Activated T-helper 1 cell treated with anti-CD3 and anti-CD28 coated beads, Interleukin-12 subunit alpha, Interleukin-12 subunit beta, Interleukin-2, Interleukin-4 antibody, amounts not matched to agents 30 ng/mL and 10 ng/mL and 1 ng/mL, durations not matched to agents 14 hours and 24 hours and 36 hours (primary cell): Measurements from ENCODE around the gene ASAP3. TPM values are rescaled to one million over a fixed set of nuclear protein-coding genes. Genes with fewer than 3 reads are reported as not detected.

Experiments
- DNase-seq: peaks from one replicate; pipeline ENCODE4 v3.0.0; 2021; ENCODE audit warnings: low spot score
- H3K27ac Mint-ChIP-seq: one replicate; pipeline ENCODE4 v1.8.0; 2021; ENCODE audit warnings: mild to moderate bottlenecking, mixed read lengths
- H3K27me3 Mint-ChIP-seq: one replicate; pipeline ENCODE4 v1.8.0; 2022; ENCODE audit warnings: mild to moderate bottlenecking, moderate library complexity, mixed read lengths; ENCODE audit not compliant: insufficient read depth
- H3K36me3 Mint-ChIP-seq: one replicate; pipeline ENCODE4 v1.8.0; 2021; ENCODE audit warnings: low read depth, mixed read lengths
- H3K4me1 Mint-ChIP-seq: one replicate; pipeline ENCODE4 v1.8.0; 2021; ENCODE audit warnings: low read depth, mixed read lengths
- H3K4me3 Mint-ChIP-seq: one replicate; pipeline ENCODE4 v1.8.0; 2021; ENCODE audit warnings: mild to moderate bottlenecking, moderate library complexity, mixed read lengths
- H3K9me3 Mint-ChIP-seq: one replicate; pipeline ENCODE4 v1.8.0; 2021; ENCODE audit warnings: mixed read lengths
- intact Hi-C: fragments of 100-400 bp; cut with micrococcal nuclease; formaldehyde crosslinking; loops from one replicate; pipeline ENCODE4 v1.15.1; 2024
- total RNA-seq: library from RNA; stranded (reverse); gene quantifications from 2 replicates; pipeline ENCODE4 v1.2.3, GENCODE V29; 2022

The ASAP3 gene
- total RNA-seq, 1 donor from 2014 or later, result not detected

- intact Hi-C loops, result no loop called here
- no peak overlapping the region for H3K27ac Mint-ChIP-seq
- H3K27me3 Mint-ChIP-seq, result peaks cover 55% of the 10 kb centered on the region
- H3K36me3 Mint-ChIP-seq, result no peaks in the 10 kb centered on the region
- no peaks in the 10 kb centered on the region for H3K9me3 Mint-ChIP-seq
- DNase-seq, result no peak
- H3K4me3 Mint-ChIP-seq, result no peak overlapping the region
- peaks cover 16% of the 10 kb centered on the region for H3K4me1 Mint-ChIP-seq
Measured at GRCh38 chr1:23481026-23481597, 2.9 kb downstream of the ASAP3 start.

- intact Hi-C loops, result no loop called here
- Mint-ChIP-seq H3K4me3 (no peak overlapping the region), H3K27me3 (peaks cover 50% of the 10 kb centered on the region), H3K36me3 (no peaks in the 10 kb centered on the region), H3K27ac (no peak overlapping the region), H3K9me3 (no peaks in the 10 kb centered on the region), H3K4me1 (peaks cover 16% of the 10 kb centered on the region)
- DNase-seq, result no peak
Measured at GRCh38 chr1:23480187-23481025, 3.6 kb downstream of the ASAP3 start.

- H3K27me3 Mint-ChIP-seq, result peaks cover 45% of the 10 kb centered on the region
- H3K4me3 Mint-ChIP-seq, result no peak overlapping the region
- no peak overlapping the region for H3K27ac Mint-ChIP-seq
- H3K9me3 Mint-ChIP-seq, result no peaks in the 10 kb centered on the region
- intact Hi-C loops, result no loop called here
- H3K4me1 Mint-ChIP-seq, result peaks cover 16% of the 10 kb centered on the region
- DNase-seq, result no peak
- H3K36me3 Mint-ChIP-seq, result no peaks in the 10 kb centered on the region
Measured at GRCh38 chr1:23479666-23479941, 4.4 kb downstream of the ASAP3 start.

GRCh38 chr1:23478896-23479665, 4.9 kb downstream of the ASAP3 start:
- H3K27me3 Mint-ChIP-seq, result peaks cover 42% of the 10 kb centered on the region
- H3K9me3 Mint-ChIP-seq, result no peaks in the 10 kb centered on the region
- peaks cover 16% of the 10 kb centered on the region for H3K4me1 Mint-ChIP-seq
- no peak overlapping the region for H3K27ac Mint-ChIP-seq
- intact Hi-C loops, result no loop called here
- no peak for DNase-seq
- H3K4me3 Mint-ChIP-seq, result no peak overlapping the region
- H3K36me3 Mint-ChIP-seq, result no peaks in the 10 kb centered on the region

- intact Hi-C loops, result no loop called here
- peaks cover 9% of the 10 kb centered on the region for H3K4me1 Mint-ChIP-seq
- no peak for DNase-seq
- H3K36me3 Mint-ChIP-seq, result no peaks in the 10 kb centered on the region
- no peak overlapping the region for H3K4me3 Mint-ChIP-seq
- peaks cover 39% of the 10 kb centered on the region for H3K27me3 Mint-ChIP-seq
- no peaks in the 10 kb centered on the region for H3K9me3 Mint-ChIP-seq
- H3K27ac Mint-ChIP-seq, result no peak overlapping the region
Measured at GRCh38 chr1:23477359-23478144, 6.4 kb downstream of the ASAP3 start.

- intact Hi-C loops, result no loop called here
- DNase-seq, result no peak
- Mint-ChIP-seq H3K4me3 (no peak overlapping the region), H3K9me3 (no peaks in the 10 kb centered on the region), H3K27ac (no peak overlapping the region), H3K36me3 (no peaks in the 10 kb centered on the region), H3K27me3 (peaks cover 29% of the 10 kb centered on the region), H3K4me1 (no peaks in the 10 kb centered on the region)
Measured at GRCh38 chr1:23475641-23476040, 8.3 kb downstream of the ASAP3 start.

- Mint-ChIP-seq H3K36me3 (no peaks in the 10 kb centered on the region), H3K9me3 (no peaks in the 10 kb centered on the region), H3K27ac (no peak overlapping the region), H3K4me1 (no peaks in the 10 kb centered on the region), H3K27me3 (peaks cover 26% of the 10 kb centered on the region), H3K4me3 (no peak overlapping the region)
- intact Hi-C loops, result no loop called here
- no peak for DNase-seq
Measured at GRCh38 chr1:23475134-23475628, 8.8 kb downstream of the ASAP3 start.

- Mint-ChIP-seq H3K9me3 (no peaks in the 10 kb centered on the region), H3K4me1 (no peaks in the 10 kb centered on the region), H3K27ac (no peak overlapping the region), H3K36me3 (no peaks in the 10 kb centered on the region), H3K4me3 (no peak overlapping the region), H3K27me3 (peaks cover 20% of the 10 kb centered on the region)
- no peak for DNase-seq
- intact Hi-C loops, result no loop called here
Measured at GRCh38 chr1:23473037-23473800, 10.8 kb downstream of the ASAP3 start.

- Mint-ChIP-seq H3K36me3 (no peaks in the 10 kb centered on the region), H3K4me1 (no peaks in the 10 kb centered on the region), H3K4me3 (no peak overlapping the region), H3K9me3 (no peaks in the 10 kb centered on the region), H3K27me3 (peaks cover 19% of the 10 kb centered on the region), H3K27ac (no peak overlapping the region)
- intact Hi-C loops, result no loop called here
- no peak for DNase-seq
Measured at GRCh38 chr1:23472351-23473036, 11.5 kb downstream of the ASAP3 start.

GRCh38 chr1:23471473-23472075, 12.4 kb downstream of the ASAP3 start:
- DNase-seq, result no peak
- H3K27me3 Mint-ChIP-seq, result peaks cover 18% of the 10 kb centered on the region
- no peak overlapping the region for H3K27ac Mint-ChIP-seq
- no peaks in the 10 kb centered on the region for H3K36me3 Mint-ChIP-seq
- H3K9me3 Mint-ChIP-seq, result no peaks in the 10 kb centered on the region
- intact Hi-C loops, result no loop called here
- H3K4me3 Mint-ChIP-seq, result no peak overlapping the region
- no peaks in the 10 kb centered on the region for H3K4me1 Mint-ChIP-seq

- H3K27ac Mint-ChIP-seq, result no peak overlapping the region
- peaks cover 17% of the 10 kb centered on the region for H3K27me3 Mint-ChIP-seq
- no peak overlapping the region for H3K4me3 Mint-ChIP-seq
- H3K4me1 Mint-ChIP-seq, result no peaks in the 10 kb centered on the region
- DNase-seq, result no peak
- H3K9me3 Mint-ChIP-seq, result no peaks in the 10 kb centered on the region
- no peaks in the 10 kb centered on the region for H3K36me3 Mint-ChIP-seq
- intact Hi-C loops, result no loop called here
Measured at GRCh38 chr1:23470282-23471070, 13.5 kb downstream of the ASAP3 start.
